ENCODE data around the gene TMEM176A. TPM values are rescaled to one million over a fixed set of nuclear protein-coding genes. Genes with fewer than 3 reads are reported as not detected.

Gene TMEM176A
- total RNA-seq, 4 donors from 2014 or later: 7.7 to 48.2 (median 17.0) TPM

DNA sequence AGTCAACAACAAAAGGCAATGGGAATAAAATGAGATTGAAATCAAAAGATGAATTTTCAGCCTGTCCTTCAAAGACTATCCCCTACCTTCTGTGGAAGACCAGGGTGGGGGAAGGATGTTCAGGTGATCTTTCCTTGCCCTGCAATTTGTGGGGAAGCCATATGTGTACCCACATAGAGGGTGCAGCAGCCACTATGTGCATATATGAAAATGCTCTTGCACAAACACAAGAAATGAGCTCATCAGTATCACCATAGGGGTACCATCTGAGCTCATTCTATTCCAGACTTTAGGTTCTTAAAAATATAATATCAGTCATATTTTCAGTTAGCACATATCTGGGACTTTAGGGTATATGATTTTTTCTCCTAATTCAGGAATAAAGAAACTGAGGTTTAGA is 45.6 kb upstream of the TMEM176A start:
- Histone ChIP-seq H3K36me3 (no peaks in the 10 kb centered on the region), H3K27ac (peak overlapping the region in 1 of 2 donors; percentile 44), H3K27me3 (no peaks in the 10 kb centered on the region), H3K4me1 (no peaks in the 10 kb centered on the region), H3K9me3 (no peaks in the 10 kb centered on the region), H3K4me3 (no peak overlapping the region)
- TF ChIP-seq, protein P1, sequence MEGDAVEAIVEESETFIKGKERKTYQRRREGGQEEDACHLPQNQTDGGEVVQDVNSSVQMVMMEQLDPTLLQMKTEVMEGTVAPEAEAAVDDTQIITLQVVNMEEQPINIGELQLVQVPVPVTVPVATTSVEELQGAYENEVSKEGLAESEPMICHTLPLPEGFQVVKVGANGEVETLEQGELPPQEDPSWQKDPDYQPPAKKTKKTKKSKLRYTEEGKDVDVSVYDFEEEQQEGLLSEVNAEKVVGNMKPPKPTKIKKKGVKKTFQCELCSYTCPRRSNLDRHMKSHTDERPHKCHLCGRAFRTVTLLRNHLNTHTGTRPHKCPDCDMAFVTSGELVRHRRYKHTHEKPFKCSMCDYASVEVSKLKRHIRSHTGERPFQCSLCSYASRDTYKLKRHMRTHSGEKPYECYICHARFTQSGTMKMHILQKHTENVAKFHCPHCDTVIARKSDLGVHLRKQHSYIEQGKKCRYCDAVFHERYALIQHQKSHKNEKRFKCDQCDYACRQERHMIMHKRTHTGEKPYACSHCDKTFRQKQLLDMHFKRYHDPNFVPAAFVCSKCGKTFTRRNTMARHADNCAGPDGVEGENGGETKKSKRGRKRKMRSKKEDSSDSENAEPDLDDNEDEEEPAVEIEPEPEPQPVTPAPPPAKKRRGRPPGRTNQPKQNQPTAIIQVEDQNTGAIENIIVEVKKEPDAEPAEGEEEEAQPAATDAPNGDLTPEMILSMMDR (IDR thresholded peaks at IDR 0.05): no peak
- TF ChIP-seq POLR2A (IDR thresholded peaks at IDR 0.05): no peak
- DNase-seq: no peak
- intact Hi-C loops (cut with DNase I; ENCODE audit: low total_unique reads): no loop called here

DNA sequence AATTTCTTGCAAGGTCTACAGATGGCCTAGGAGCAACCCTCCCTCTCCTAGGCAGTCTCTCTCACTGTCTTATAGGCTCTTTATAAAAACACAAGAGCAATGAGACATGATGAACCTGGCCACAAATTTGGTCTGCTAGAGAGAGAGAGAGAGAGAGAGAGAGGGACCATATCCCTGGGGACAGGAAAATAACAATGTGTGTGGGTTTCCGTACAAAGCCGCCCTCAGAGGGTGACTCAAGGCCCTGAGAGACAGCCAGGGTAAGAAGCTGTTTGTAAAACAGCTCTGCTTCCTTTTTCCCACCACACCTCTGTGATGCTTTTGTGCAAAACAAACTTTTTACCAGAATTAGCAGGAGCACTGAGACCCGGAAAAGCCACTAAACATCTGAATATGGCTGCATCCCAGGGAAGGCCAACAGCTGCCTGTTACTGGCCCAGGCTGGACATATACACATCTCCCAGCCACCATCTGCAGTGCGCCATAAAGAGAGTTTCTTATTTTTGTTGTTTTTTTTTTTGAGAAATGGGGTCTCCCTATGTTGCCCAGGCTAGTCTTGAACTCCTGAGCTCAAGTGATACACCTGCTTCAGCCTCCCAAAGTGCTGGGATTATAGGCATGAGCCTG is 45.0 kb upstream of the TMEM176A start:
- intact Hi-C loops (cut with DNase I; ENCODE audit: low total_unique reads): no loop called here
- Histone ChIP-seq H3K27me3 (no peaks in the 10 kb centered on the region), H3K36me3 (no peaks in the 10 kb centered on the region), H3K9me3 (no peaks in the 10 kb centered on the region), H3K27ac (peak overlapping the region in 1 of 2 donors; percentile 44), H3K4me3 (no peak overlapping the region), H3K4me1 (no peaks in the 10 kb centered on the region)
- DNase-seq: no peak
- TF ChIP-seq, protein P1 (IDR thresholded peaks at IDR 0.05): no peak
- no peak for TF ChIP-seq POLR2A (IDR thresholded peaks at IDR 0.05)

DNA sequence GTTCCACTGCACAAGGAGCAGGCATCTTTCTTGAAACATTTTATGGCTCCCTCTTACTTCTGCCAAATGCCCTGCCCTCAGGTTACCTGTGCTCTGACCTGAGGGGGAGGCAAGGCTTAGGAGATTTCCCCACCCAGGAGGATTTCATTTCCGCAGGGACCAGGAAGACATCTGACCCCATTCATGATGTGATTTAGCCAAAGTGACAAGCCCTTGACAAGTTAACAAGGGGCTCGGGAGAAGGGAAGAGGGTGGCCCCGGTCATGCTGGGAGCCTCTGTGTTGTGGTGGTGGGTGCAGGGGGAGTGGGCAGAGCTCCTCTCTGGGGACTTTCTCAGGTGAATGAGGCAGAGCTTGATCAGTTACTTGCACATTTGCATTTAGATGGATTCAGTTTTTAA is 44.4 kb upstream of the TMEM176A start:
- Histone ChIP-seq H3K4me1 (no peaks in the 10 kb centered on the region), H3K4me3 (no peak overlapping the region), H3K27ac (peak overlapping the region in 1 of 2 donors; percentile 44), H3K27me3 (no peaks in the 10 kb centered on the region), H3K9me3 (no peaks in the 10 kb centered on the region), H3K36me3 (no peaks in the 10 kb centered on the region)
- TF ChIP-seq, protein P1 (IDR thresholded peaks at IDR 0.05): no peak
- TF ChIP-seq POLR2A (IDR thresholded peaks at IDR 0.05): no peak
- no peak for DNase-seq
- intact Hi-C loops (cut with DNase I; ENCODE audit: low total_unique reads): no loop called here

DNA sequence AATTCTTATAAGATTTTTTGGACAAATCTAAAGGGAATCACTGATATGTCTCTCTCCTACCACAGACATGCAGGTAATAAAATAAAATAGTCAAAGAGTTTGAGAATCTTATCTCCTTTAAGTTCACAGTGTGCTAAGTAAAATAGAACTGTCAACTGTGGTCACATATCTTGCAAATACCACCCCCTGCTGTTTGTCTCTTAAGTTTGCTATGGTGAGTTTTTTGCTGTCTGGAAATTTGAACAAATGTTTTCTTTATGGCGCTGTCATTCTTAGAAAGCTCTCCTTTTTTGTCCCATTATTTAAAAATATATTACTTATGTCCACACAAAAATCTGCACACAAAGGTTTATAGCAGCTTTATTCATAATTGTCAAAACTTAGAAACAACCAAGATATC is 43.7 kb upstream of the TMEM176A start:
- Histone ChIP-seq H3K4me3 (no peak overlapping the region), H3K4me1 (no peaks in the 10 kb centered on the region), H3K9me3 (no peaks in the 10 kb centered on the region), H3K27me3 (no peaks in the 10 kb centered on the region), H3K27ac (peak overlapping the region in 1 of 2 donors; percentile 44), H3K36me3 (no peaks in the 10 kb centered on the region)
- intact Hi-C loops (cut with DNase I; ENCODE audit: low total_unique reads): no loop called here
- TF ChIP-seq, protein P1 (IDR thresholded peaks at IDR 0.05): peak in 2 of 4 experiments; percentile 34 to 52
- TF ChIP-seq POLR2A (IDR thresholded peaks at IDR 0.05): no peak
- DNase-seq: no peak

DNA sequence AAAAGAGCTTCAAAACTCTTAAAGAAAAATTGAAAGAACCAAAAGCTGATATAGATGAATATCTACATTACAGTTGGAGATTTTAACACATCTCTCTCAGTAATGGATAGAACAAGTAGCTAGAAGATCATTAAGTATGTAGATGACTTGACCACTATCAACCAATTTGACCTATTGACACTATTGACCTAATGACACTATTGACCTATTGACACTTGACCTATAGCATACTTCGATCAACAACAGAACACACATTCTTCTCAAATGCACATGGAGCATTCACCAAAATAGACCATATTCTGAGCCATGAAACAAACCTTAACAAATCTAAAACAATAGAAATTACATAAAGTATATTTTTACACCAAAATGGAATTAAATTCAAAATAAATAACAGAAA is 41.1 kb upstream of the TMEM176A start:
- no peak overlapping the region for H3K4me3 ChIP-seq
- no peak for DNase-seq
- no peaks in the 10 kb centered on the region for H3K27me3 ChIP-seq
- TF ChIP-seq, protein P1 (IDR thresholded peaks at IDR 0.05): no peak
- no peak for TF ChIP-seq POLR2A (IDR thresholded peaks at IDR 0.05)
- no peak overlapping the region for H3K27ac ChIP-seq
- no peaks in the 10 kb centered on the region for H3K9me3 ChIP-seq
- intact Hi-C loops (cut with DNase I; ENCODE audit: low total_unique reads): no loop called here
- H3K4me1 ChIP-seq: no peaks in the 10 kb centered on the region
- H3K36me3 ChIP-seq: no peaks in the 10 kb centered on the region
